Left lung (tissue), 10 donors: ENCODE data around the gene RSU1. TPM values are rescaled to one million over a fixed set of nuclear protein-coding genes. Genes with fewer than 3 reads are reported as not detected.

Experiments
- ATAC-seq: fragments of 200-7000 bp; cut with Tn5 transposase; one replicate; pipeline ENCODE4 v1.9.1; 2020; ENCODE audit warnings: moderate library complexity
- DNase-seq, 4 donors: peaks; one replicate each; pipeline ENCODE4 v3.0.0-alpha.2; 2013 to 2020
- H3K27ac ChIP-seq, 2 donors: fragments of 200-600 bp; sonication (generic) in 1 of 2; one replicate each; pipeline versions ENCODE4 v1.5.0 to v1.8.0; 2020 to 2021
- H3K27me3 ChIP-seq, 2 donors: fragments of 200-600 bp; sonication (generic) in 1 of 2; one replicate each; pipeline versions ENCODE4 v1.5.0 to v1.8.0; 2020 to 2021
- H3K36me3 ChIP-seq, 2 donors: fragments of 200-600 bp; sonication (generic) in 1 of 2; one replicate each; pipeline versions ENCODE4 v1.5.0 to v1.8.0; 2020 to 2021
- H3K4me1 ChIP-seq, 2 donors: fragments of 200-600 bp; one replicate each; pipeline ENCODE4 v1.8.0; 2021
- H3K4me3 ChIP-seq, 2 donors: fragments of 200-600 bp; sonication (generic) in 1 of 2; one replicate each; pipeline versions ENCODE4 v1.5.0 to v1.8.0; 2020 to 2021; ENCODE audit warnings: mild to moderate bottlenecking in 1 of 2
- H3K9me3 ChIP-seq, 2 donors: fragments of 200-600 bp; sonication (generic) in 1 of 2; one replicate each; pipeline versions ENCODE4 v1.5.0 to v1.8.0; 2020 to 2021
- intact Hi-C, 2 donors: fragments of 100-400 bp; cut with DNase I; formaldehyde crosslinking; loops; one replicate each; pipeline versions ENCODE4 v1.11.2 to v1.14.2; 2022
- polyA plus RNA-seq, 6 donors: library from polyadenylated mRNA; unstranded; fragments of 120-200 nt; gene quantifications; one replicate each; pipeline ENCODE4 v1.2.1, GENCODE V29; 2013; ENCODE audit not compliant: insufficient read length in 6 of 6
- total RNA-seq, 2 donors: library from RNA; stranded (reverse); fragmentation: NEBNext Ultra II Directional; extraction: Animal tissue kit (Norgen Biotek cat#: 25700); gene quantifications; one replicate each; pipeline ENCODE4 v1.2.1, GENCODE V29; 2021
- TF ChIP-seq, protein P1 (sequence below), 2 donors: fragments of 200-600 bp; sonication (generic) in 1 of 2; IDR thresholded peaks; one replicate each; pipeline versions ENCODE4 v1.5.0 to v1.8.0; 2021; ENCODE audit warnings: antibody characterized with exemption in 2 of 2
- donor health status: DM: no; HTN: yes; CAD: no.
- donor health status: DM: no; HTN: no; CAD: no.

Gene RSU1
- total and polyA plus RNA-seq, 8 donors: 68.1 to 114 (median 85.3) TPM

DNA sequence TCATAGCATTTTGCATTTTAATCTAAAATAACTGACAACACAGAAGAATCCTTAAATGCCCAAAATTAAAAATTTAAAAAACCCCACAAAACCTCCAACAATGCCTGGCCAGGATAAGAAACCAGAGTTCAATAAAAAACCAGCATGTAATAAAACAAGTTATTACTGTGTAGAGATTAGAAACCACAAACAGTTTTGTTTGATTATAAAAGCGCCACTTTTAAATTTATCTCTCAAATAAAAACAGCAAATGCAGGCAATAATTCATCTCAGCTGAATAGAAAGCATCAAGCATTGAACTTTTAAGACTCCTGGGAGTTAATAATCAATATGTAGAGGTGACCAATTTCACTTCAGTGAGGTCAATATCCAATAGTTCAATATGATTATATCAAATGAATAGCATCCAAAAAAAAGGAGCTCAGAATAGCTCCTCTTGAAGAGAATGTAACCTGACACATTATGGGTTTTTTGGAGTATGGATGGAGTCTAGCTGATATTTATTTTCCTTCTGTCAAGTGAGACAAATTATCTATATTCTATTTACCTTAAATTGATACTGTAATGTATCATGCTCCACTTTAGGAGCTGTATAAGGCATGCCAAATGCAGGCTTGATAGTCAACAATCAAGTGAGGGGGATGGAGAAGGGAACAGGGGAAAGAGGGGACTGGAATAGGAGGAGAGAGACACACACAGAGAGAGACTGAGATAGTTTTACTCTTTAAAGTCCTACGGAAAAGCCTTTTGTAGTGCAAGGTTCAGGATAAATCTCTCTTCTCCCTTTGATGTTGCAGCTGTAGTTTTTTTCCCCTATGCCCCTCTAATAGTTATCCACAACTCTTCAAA lies 130.9 kb downstream of the RSU1 start:
- no peak overlapping the region for H3K27ac ChIP-seq
- TF ChIP-seq, protein P1, sequence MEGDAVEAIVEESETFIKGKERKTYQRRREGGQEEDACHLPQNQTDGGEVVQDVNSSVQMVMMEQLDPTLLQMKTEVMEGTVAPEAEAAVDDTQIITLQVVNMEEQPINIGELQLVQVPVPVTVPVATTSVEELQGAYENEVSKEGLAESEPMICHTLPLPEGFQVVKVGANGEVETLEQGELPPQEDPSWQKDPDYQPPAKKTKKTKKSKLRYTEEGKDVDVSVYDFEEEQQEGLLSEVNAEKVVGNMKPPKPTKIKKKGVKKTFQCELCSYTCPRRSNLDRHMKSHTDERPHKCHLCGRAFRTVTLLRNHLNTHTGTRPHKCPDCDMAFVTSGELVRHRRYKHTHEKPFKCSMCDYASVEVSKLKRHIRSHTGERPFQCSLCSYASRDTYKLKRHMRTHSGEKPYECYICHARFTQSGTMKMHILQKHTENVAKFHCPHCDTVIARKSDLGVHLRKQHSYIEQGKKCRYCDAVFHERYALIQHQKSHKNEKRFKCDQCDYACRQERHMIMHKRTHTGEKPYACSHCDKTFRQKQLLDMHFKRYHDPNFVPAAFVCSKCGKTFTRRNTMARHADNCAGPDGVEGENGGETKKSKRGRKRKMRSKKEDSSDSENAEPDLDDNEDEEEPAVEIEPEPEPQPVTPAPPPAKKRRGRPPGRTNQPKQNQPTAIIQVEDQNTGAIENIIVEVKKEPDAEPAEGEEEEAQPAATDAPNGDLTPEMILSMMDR (IDR thresholded peaks at IDR 0.05): no peak
- DNase-seq (no peak), ATAC-seq (no peak)
- H3K27me3 ChIP-seq: no peaks in the 10 kb centered on the region
- intact Hi-C loops: no loop called here
- peaks cover 0 to 10% of the 10 kb centered on the region in 2 donors for H3K36me3 ChIP-seq
- no peak overlapping the region for H3K4me3 ChIP-seq
- no peaks in the 10 kb centered on the region for H3K4me1 ChIP-seq
- H3K9me3 ChIP-seq: no peaks in the 10 kb centered on the region

DNA sequence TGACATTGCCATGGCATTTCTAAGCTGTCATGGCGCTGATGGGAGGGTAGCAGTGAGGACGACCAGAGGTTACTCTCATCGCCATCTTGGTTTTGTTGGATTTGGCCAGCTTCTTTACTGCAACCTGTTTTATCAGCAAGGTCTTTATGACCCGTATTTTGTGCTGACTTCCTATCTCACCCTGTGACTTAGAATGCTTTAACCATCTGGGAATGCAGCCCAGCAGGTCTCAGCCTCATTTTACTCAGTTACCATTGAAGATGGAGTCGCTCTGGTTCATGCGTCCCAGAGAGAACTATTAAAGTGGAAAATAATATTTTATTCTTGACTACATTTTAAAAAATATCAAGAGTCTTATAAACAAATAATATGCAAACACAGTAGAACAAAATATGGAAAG lies 131.7 kb downstream of the RSU1 start:
- H3K36me3 ChIP-seq: peaks cover 0 to 10% of the 10 kb centered on the region in 2 donors
- no peaks in the 10 kb centered on the region for H3K4me1 ChIP-seq
- intact Hi-C loops: no loop called here
- ATAC-seq (no peak), DNase-seq (no peak)
- no peaks in the 10 kb centered on the region for H3K9me3 ChIP-seq
- H3K4me3 ChIP-seq: no peak overlapping the region
- H3K27ac ChIP-seq: no peak overlapping the region
- H3K27me3 ChIP-seq: no peaks in the 10 kb centered on the region
- TF ChIP-seq, protein P1 (IDR thresholded peaks at IDR 0.05): no peak

DNA sequence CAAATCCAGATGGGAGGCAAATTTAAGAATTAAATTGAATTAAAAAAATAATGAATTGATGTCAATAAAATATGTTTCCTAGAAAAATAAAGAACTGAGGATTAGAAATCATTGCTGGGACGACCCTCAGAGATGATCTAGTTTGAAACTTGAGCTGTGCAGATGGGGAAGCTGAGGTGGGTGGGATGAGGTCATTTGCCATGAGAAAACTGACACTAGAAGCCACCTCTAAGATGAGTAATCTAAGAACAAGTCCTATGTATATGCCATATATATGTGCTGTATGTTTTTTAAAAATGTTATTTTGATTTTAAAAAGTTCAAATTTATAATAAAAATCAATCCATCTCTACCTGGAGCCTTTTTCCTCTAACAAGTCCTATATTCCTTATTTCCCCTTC lies 135.7 kb downstream of the RSU1 start:
- H3K4me3 ChIP-seq: no peak overlapping the region
- DNase-seq: no peak
- TF ChIP-seq, protein P1 (IDR thresholded peaks at IDR 0.05): no peak

DNA sequence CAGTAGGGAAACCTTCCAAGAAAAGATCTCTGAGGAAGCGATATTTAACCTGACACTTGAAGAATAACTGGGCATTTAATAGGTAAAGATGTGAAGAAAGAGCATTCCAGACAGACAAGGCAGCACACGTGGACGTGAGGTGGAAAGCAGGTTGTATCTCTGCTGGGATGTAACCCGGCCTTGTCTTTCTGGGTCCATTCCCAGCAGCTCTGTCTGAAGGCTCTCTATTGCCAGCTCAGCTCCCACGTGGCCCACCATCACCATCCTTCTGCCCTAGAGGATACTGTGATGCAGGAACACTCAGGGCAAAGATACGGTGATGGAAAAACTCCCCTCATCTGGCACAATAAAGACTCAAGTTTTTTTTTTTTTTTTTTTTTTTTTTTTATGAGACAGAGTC lies 137.7 kb downstream of the RSU1 start:
- no peaks in the 10 kb centered on the region for H3K27me3 ChIP-seq
- intact Hi-C loops: no loop called here
- peaks cover 0 to 3% of the 10 kb centered on the region in 2 donors for H3K9me3 ChIP-seq
- H3K4me1 ChIP-seq: no peaks in the 10 kb centered on the region
- ATAC-seq: no peak
- no peak overlapping the region for H3K27ac ChIP-seq
- H3K4me3 ChIP-seq: no peak overlapping the region
- TF ChIP-seq, protein P1 (IDR thresholded peaks at IDR 0.05): no peak
- no peaks in the 10 kb centered on the region for H3K36me3 ChIP-seq
- DNase-seq: no peak

More for the DNA sequence above, 135.7 kb downstream of the RSU1 start:
- intact Hi-C loops: no loop called here
- no peaks in the 10 kb centered on the region for H3K4me1 ChIP-seq
- ATAC-seq: no peak
- no peaks in the 10 kb centered on the region for H3K27me3 ChIP-seq
- no peak overlapping the region for H3K27ac ChIP-seq
- no peaks in the 10 kb centered on the region for H3K36me3 ChIP-seq
- H3K9me3 ChIP-seq: peaks cover 0 to under 1% of the 10 kb centered on the region in 2 donors

DNA sequence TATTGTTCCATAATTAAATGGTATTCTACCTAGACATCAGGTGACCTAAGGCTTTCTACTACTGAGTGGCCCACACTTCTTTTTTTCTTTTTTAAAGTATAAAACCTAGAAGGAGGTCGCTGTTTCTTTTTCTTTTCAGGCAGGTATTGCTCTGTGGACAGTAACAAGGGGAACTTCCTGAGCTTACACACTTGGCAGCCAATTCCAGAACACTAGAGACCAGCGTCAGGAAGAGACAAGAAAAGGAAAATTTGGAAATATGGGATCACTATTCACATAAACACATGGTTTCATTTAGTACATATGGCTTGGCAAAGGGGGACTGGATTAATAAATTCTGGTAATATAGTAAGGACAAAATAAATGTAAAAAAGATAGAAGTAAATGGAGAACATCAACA lies 141.9 kb downstream of the RSU1 start:
- DNase-seq (no peak), ATAC-seq (no peak)
- H3K9me3 ChIP-seq: peaks cover 0 to 3% of the 10 kb centered on the region in 2 donors
- no peak overlapping the region for H3K27ac ChIP-seq
- H3K4me3 ChIP-seq: no peak overlapping the region
- intact Hi-C loops: no loop called here
- peaks cover 0 to 6% of the 10 kb centered on the region in 2 donors for H3K36me3 ChIP-seq
- H3K27me3 ChIP-seq: no peaks in the 10 kb centered on the region
- TF ChIP-seq, protein P1 (IDR thresholded peaks at IDR 0.05): no peak
- no peaks in the 10 kb centered on the region for H3K4me1 ChIP-seq
